Measurements from ENCODE around the gene OTOGL. TPM values are rescaled to one million over a fixed set of nuclear protein-coding genes. Genes with fewer than 3 reads are reported as not detected.

OTOGL gene
- polyA plus RNA-seq, 1 of the 3 experiments (the other 2 are of a cell fraction), result 0.61 TPM

DNA sequence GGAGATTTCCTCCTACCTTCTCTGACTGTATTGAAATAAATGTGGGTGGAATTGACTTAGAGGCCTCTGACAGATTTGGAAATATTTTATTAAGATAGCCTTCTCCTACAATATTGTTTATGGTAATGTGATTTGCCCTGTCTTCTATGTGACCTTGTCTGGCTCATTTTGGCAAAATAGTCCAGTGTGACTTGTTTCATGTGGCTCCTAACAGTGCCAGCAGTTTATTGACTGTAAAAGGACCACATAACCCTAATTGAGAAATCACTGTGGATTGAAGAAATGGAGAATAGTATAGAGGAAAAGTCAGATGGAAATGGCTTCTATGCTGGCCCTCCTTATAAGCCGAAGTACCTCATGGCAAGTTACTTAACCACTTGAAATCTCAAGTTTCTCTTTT lies 173.8 kb downstream of the OTOGL start:
- TF ChIP-seq RXRA (IDR thresholded peaks at IDR 0.05; ENCODE audit: borderline replicate concordance, low read depth) (no peak), EP300 (IDR thresholded peaks at IDR 0.05; ENCODE audit: borderline replicate concordance in 1 of 2, low read depth in 1 of 2, low read length in 1 of 2) (no peak), EZH2phosphoT487 (IDR thresholded peaks at IDR 0.05; ENCODE audit: borderline replicate concordance, low read depth) (no peak), FOXM1 (IDR thresholded peaks at IDR 0.05; ENCODE audit: low read depth) (no peak), FOXJ3 (CRISPR knock-in tag; IDR thresholded peaks at IDR 0.05) (no peak), SMC3 (IDR thresholded peaks at IDR 0.05; ENCODE audit: low read depth, low read length) (no peak), SIN3A (IDR thresholded peaks at IDR 0.05; ENCODE audit: borderline replicate concordance, low read depth, low read length) (no peak), TAF1 (IDR thresholded peaks at IDR 0.05; ENCODE audit: borderline replicate concordance, low read depth, low read length) (no peak)
- TF ChIP-seq, protein P1, sequence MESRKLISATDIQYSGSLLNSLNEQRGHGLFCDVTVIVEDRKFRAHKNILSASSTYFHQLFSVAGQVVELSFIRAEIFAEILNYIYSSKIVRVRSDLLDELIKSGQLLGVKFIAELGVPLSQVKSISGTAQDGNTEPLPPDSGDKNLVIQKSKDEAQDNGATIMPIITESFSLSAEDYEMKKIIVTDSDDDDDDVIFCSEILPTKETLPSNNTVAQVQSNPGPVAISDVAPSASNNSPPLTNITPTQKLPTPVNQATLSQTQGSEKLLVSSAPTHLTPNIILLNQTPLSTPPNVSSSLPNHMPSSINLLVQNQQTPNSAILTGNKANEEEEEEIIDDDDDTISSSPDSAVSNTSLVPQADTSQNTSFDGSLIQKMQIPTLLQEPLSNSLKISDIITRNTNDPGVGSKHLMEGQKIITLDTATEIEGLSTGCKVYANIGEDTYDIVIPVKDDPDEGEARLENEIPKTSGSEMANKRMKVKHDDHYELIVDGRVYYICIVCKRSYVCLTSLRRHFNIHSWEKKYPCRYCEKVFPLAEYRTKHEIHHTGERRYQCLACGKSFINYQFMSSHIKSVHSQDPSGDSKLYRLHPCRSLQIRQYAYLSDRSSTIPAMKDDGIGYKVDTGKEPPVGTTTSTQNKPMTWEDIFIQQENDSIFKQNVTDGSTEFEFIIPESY (IDR thresholded peaks at IDR 0.05; ENCODE audit: borderline replicate concordance, low read depth), result no peak
- TF ChIP-seq, protein P2, sequence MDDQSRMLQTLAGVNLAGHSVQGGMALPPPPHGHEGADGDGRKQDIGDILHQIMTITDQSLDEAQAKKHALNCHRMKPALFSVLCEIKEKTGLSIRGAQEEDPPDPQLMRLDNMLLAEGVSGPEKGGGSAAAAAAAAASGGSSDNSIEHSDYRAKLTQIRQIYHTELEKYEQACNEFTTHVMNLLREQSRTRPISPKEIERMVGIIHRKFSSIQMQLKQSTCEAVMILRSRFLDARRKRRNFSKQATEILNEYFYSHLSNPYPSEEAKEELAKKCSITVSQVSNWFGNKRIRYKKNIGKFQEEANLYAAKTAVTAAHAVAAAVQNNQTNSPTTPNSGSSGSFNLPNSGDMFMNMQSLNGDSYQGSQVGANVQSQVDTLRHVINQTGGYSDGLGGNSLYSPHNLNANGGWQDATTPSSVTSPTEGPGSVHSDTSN (IDR thresholded peaks at IDR 0.05), result no peak
- no peak overlapping the region for H2AFZ ChIP-seq (ENCODE audit: low read depth)
- no peak overlapping the region for H3K27ac ChIP-seq (ENCODE audit: low read depth in 2 of 2, low read length in 1 of 2)
- peaks cover 0 to 10% of the 10 kb centered on the region in 2 experiments; a peak in 2 of 4 replicates for H3K4me1 ChIP-seq (ENCODE audit: control insufficient read depth in 1 of 2, insufficient read depth in 2 of 2, low read depth in 1 of 2, low read length in 1 of 2)
- H3F3A ChIP-seq (replicated peaks; ENCODE audit: insufficient read depth), result peaks cover 14% of the 10 kb centered on the region
- ChIA-PET POLR2A (no interaction called here), CTCF (no interaction called here)
- H3K36me3 ChIP-seq (replicated peaks in 1 of 2; ENCODE audit: control insufficient read depth in 1 of 2, insufficient read depth in 2 of 2, low read length in 1 of 2), result no peaks in the 10 kb centered on the region
- no peak for DNase-seq
- no peaks in the 10 kb centered on the region for H3K27me3 ChIP-seq (ENCODE audit: insufficient read depth)
- no peaks in the 10 kb centered on the region for H3K9me2 ChIP-seq
- no peaks in the 10 kb centered on the region for H4K20me1 ChIP-seq (ENCODE audit: insufficient read depth)
- 18% methylated on average over 1 of the region's 1 CpG for WGBS (ENCODE audit: low lambda C conversion rate)
- H3K9me3 ChIP-seq, result no peaks in the 10 kb centered on the region
- H3K4me3 ChIP-seq (ENCODE audit: low read depth in 2 of 2, low read length in 1 of 2), result no peak overlapping the region
- H3K4me2 ChIP-seq, result no peak overlapping the region
- H3K79me2 ChIP-seq (ENCODE audit: insufficient read depth), result no peaks in the 10 kb centered on the region
- no peak overlapping the region for H3K9ac ChIP-seq

DNA sequence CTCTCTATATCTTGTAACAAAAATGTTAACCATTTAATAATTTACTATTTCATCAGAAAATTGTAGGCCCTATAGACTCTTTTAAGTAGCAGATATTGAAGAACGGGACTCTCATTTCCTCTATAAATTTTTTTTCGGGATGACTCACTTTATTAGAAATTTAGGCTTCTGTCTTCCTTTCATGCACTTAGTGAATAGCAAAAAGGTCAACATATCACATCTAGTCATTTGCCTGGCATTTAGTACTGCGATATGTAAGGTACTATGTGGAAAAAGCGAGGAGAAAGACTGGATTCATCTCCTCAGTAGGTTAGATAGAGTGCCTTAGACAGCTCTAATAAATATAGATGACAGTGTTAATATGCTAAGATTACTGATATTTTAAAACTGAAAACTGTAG lies 178.4 kb downstream of the OTOGL start:
- no peaks in the 10 kb centered on the region for H3K79me2 ChIP-seq (ENCODE audit: insufficient read depth)
- H3K9me2 ChIP-seq, result no peaks in the 10 kb centered on the region
- H3K9ac ChIP-seq, result no peak overlapping the region
- ChIA-PET POLR2A (no interaction called here), CTCF (no interaction called here)
- no peaks in the 10 kb centered on the region for H3F3A ChIP-seq (replicated peaks; ENCODE audit: insufficient read depth)
- no peak for DNase-seq
- H3K4me2 ChIP-seq, result no peak overlapping the region
- no peaks in the 10 kb centered on the region for H3K9me3 ChIP-seq
- H3K4me1 ChIP-seq (ENCODE audit: control insufficient read depth in 1 of 2, insufficient read depth in 2 of 2, low read depth in 1 of 2, low read length in 1 of 2), result peaks cover 0 to under 1% of the 10 kb centered on the region in 2 experiments; a peak in 1 of 4 replicates
- H3K27ac ChIP-seq (ENCODE audit: low read depth in 2 of 2, low read length in 1 of 2), result no peak overlapping the region
- no peaks in the 10 kb centered on the region for H3K27me3 ChIP-seq (ENCODE audit: insufficient read depth)
- H3K4me3 ChIP-seq (ENCODE audit: low read depth in 2 of 2, low read length in 1 of 2), result no peak overlapping the region
- H4K20me1 ChIP-seq (ENCODE audit: insufficient read depth), result no peaks in the 10 kb centered on the region
- no peaks in the 10 kb centered on the region for H3K36me3 ChIP-seq (replicated peaks in 1 of 2; ENCODE audit: control insufficient read depth in 1 of 2, insufficient read depth in 2 of 2, low read length in 1 of 2)
- WGBS (ENCODE audit: low lambda C conversion rate), result 23% methylated on average over 4 of the region's 4 CpGs
- TF ChIP-seq, protein P3, sequence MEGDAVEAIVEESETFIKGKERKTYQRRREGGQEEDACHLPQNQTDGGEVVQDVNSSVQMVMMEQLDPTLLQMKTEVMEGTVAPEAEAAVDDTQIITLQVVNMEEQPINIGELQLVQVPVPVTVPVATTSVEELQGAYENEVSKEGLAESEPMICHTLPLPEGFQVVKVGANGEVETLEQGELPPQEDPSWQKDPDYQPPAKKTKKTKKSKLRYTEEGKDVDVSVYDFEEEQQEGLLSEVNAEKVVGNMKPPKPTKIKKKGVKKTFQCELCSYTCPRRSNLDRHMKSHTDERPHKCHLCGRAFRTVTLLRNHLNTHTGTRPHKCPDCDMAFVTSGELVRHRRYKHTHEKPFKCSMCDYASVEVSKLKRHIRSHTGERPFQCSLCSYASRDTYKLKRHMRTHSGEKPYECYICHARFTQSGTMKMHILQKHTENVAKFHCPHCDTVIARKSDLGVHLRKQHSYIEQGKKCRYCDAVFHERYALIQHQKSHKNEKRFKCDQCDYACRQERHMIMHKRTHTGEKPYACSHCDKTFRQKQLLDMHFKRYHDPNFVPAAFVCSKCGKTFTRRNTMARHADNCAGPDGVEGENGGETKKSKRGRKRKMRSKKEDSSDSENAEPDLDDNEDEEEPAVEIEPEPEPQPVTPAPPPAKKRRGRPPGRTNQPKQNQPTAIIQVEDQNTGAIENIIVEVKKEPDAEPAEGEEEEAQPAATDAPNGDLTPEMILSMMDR (IDR thresholded peaks at IDR 0.05), result no peak
- TF ChIP-seq, protein P4, sequence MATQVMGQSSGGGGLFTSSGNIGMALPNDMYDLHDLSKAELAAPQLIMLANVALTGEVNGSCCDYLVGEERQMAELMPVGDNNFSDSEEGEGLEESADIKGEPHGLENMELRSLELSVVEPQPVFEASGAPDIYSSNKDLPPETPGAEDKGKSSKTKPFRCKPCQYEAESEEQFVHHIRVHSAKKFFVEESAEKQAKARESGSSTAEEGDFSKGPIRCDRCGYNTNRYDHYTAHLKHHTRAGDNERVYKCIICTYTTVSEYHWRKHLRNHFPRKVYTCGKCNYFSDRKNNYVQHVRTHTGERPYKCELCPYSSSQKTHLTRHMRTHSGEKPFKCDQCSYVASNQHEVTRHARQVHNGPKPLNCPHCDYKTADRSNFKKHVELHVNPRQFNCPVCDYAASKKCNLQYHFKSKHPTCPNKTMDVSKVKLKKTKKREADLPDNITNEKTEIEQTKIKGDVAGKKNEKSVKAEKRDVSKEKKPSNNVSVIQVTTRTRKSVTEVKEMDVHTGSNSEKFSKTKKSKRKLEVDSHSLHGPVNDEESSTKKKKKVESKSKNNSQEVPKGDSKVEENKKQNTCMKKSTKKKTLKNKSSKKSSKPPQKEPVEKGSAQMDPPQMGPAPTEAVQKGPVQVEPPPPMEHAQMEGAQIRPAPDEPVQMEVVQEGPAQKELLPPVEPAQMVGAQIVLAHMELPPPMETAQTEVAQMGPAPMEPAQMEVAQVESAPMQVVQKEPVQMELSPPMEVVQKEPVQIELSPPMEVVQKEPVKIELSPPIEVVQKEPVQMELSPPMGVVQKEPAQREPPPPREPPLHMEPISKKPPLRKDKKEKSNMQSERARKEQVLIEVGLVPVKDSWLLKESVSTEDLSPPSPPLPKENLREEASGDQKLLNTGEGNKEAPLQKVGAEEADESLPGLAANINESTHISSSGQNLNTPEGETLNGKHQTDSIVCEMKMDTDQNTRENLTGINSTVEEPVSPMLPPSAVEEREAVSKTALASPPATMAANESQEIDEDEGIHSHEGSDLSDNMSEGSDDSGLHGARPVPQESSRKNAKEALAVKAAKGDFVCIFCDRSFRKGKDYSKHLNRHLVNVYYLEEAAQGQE (IDR thresholded peaks at IDR 0.05; ENCODE audit: low read depth, low read length), result no peak
- TF ChIP-seq CHD2 (IDR thresholded peaks at IDR 0.05; ENCODE audit: low read length, partially characterized antibody) (no peak), EP300 (IDR thresholded peaks at IDR 0.05; ENCODE audit: borderline replicate concordance in 1 of 2, low read depth in 1 of 2, low read length in 1 of 2) (no peak), ELF1 (IDR thresholded peaks at IDR 0.05) (no peak), NFIC (IDR thresholded peaks at IDR 0.05; ENCODE audit: borderline replicate concordance) (no peak)
- no peak overlapping the region for H2AFZ ChIP-seq (ENCODE audit: low read depth)
